ENCODE data around the gene YPEL3.

Gene YPEL3

DNA sequence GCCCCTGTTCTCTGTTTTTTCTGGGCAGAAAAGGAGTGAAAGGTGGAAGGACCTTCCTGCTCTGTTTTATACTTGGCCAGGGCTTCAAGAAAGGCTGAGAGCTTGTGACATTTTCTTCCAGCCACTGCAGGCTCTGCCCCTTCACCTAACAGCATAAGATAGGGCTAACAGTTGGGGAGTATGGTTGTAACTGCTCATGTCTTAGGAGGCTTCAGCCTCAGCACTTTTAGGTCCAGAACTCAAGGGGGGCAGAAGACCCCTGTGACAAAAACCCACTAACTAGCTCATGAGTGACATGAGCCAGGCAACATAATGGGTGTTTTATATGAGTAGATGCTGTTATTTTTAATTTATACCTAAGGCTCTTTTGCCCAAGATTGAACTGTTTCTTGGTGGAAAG is 25.5 kb downstream of the YPEL3 start:
- H3K27ac ChIP-seq (ENCODE audit: low read depth, low read length), result no peak overlapping the region
- peaks cover 22 to 27% of the 10 kb centered on the region in 2 donors for H3K4me1 ChIP-seq (ENCODE audit: control insufficient read depth in 1 of 2, insufficient read depth in 2 of 2, low read length in 2 of 2)

DNA sequence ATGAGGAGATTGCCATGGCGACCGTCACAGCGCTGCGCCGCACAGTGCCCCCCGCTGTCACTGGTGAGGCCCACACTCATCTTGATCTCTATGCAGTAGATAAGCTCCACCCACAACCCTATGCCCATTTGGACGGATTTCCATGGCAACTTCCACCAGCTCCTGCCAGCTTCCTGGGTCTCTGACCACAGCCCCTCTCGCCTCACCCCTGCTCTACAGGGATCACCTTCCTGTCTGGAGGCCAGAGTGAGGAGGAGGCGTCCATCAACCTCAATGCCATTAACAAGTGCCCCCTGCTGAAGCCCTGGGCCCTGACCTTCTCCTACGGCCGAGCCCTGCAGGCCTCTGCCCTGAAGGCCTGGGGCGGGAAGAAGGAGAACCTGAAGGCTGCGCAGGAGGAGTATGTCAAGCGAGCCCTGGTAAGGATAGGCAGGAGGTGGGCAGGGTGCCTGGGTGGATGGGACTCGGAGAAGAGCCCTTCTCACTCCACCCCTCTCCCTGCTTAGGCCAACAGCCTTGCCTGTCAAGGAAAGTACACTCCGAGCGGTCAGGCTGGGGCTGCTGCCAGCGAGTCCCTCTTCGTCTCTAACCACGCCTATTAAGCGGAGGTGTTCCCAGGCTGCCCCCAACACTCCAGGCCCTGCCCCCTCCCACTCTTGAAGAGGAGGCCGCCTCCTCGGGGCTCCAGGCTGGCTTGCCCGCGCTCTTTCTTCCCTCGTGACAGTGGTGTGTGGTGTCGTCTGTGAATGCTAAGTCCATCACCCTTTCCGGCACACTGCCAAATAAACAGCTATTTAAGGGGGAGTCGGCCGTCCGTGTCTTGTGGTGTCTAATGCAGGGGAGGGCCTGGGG is 26.2 kb downstream of the YPEL3 start:
- Histone ChIP-seq H3K4me3 (ENCODE audit: low read depth in 1 of 2, low read length in 2 of 2) (no peak overlapping the region), H3K36me3 (ENCODE audit: control insufficient read depth in 1 of 2, insufficient read depth in 2 of 2, low read length in 2 of 2) (peaks cover 33 to 55% of the 10 kb centered on the region in 2 donors)

More for the DNA sequence above, 25.5 kb downstream of the YPEL3 start:
- Histone ChIP-seq H3K36me3 (ENCODE audit: control insufficient read depth in 1 of 2, insufficient read depth in 2 of 2, low read length in 2 of 2) (peaks cover 33 to 55% of the 10 kb centered on the region in 2 donors), H3K9me3 (ENCODE audit: control insufficient read depth in 1 of 2, low read length in 2 of 2) (no peaks in the 10 kb centered on the region), H3K9ac (ENCODE audit: low read depth in 1 of 2, low read length in 2 of 2) (no peak overlapping the region), H3K4me3 (ENCODE audit: low read depth in 1 of 2, low read length in 2 of 2) (no peak overlapping the region), H3K27me3 (ENCODE audit: control insufficient read depth in 1 of 2, insufficient read depth in 2 of 2, low read length in 2 of 2) (no peaks in the 10 kb centered on the region)

DNA sequence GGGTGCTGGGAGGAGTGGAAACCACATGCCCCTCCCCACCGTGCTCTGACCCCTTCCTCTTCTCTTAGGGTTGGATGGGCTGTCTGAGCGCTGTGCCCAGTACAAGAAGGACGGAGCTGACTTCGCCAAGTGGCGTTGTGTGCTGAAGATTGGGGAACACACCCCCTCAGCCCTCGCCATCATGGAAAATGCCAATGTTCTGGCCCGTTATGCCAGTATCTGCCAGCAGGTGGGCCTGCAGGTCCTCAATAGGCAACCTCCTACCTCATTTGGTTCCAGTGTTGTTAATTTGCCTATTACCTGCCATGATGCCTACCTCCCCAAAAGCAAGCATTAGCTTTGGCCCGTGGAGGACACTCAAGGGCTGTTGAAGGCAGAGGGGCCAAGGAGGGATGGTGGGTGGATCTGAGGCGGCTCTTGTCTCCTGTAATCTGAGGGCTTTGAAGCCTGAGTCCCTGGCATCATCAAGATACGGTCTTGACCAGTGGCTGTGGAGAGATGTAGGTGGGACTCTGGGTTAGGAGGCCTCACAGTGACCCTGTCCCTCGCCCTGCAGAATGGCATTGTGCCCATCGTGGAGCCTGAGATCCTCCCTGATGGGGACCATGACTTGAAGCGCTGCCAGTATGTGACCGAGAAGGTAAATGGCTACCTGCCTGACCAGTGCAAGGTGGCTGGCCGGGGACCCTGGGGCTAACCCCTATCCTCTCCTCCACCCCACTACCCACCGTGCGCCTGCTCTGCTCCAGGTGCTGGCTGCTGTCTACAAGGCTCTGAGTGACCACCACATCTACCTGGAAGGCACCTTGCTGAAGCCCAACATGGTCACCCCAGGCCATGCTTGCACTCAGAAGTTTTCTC is 27.0 kb downstream of the YPEL3 start:
- peaks cover 28 to 33% of the 10 kb centered on the region in 2 donors for H3K4me1 ChIP-seq (ENCODE audit: control insufficient read depth in 1 of 2, insufficient read depth in 2 of 2, low read length in 2 of 2)
- H3K9me3 ChIP-seq (ENCODE audit: control insufficient read depth in 1 of 2, low read length in 2 of 2), result no peaks in the 10 kb centered on the region
- no peak overlapping the region for H3K9ac ChIP-seq (ENCODE audit: low read depth in 1 of 2, low read length in 2 of 2)
- H3K4me3 ChIP-seq (ENCODE audit: low read depth in 1 of 2, low read length in 2 of 2), result no peak overlapping the region
- H3K27me3 ChIP-seq (ENCODE audit: control insufficient read depth in 1 of 2, insufficient read depth in 2 of 2, low read length in 2 of 2), result no peaks in the 10 kb centered on the region
- H3K27ac ChIP-seq (ENCODE audit: low read depth, low read length), result no peak overlapping the region
- peaks cover 33 to 55% of the 10 kb centered on the region in 2 donors for H3K36me3 ChIP-seq (ENCODE audit: control insufficient read depth in 1 of 2, insufficient read depth in 2 of 2, low read length in 2 of 2)

More for the DNA sequence above, 26.2 kb downstream of the YPEL3 start:
- H3K9ac ChIP-seq (ENCODE audit: low read depth in 1 of 2, low read length in 2 of 2), result no peak overlapping the region
- no peak overlapping the region for H3K27ac ChIP-seq (ENCODE audit: low read depth, low read length)
- H3K27me3 ChIP-seq (ENCODE audit: control insufficient read depth in 1 of 2, insufficient read depth in 2 of 2, low read length in 2 of 2), result no peaks in the 10 kb centered on the region
- H3K4me1 ChIP-seq (ENCODE audit: control insufficient read depth in 1 of 2, insufficient read depth in 2 of 2, low read length in 2 of 2), result peaks cover 22 to 27% of the 10 kb centered on the region in 2 donors
- H3K9me3 ChIP-seq (ENCODE audit: control insufficient read depth in 1 of 2, low read length in 2 of 2), result no peaks in the 10 kb centered on the region

DNA sequence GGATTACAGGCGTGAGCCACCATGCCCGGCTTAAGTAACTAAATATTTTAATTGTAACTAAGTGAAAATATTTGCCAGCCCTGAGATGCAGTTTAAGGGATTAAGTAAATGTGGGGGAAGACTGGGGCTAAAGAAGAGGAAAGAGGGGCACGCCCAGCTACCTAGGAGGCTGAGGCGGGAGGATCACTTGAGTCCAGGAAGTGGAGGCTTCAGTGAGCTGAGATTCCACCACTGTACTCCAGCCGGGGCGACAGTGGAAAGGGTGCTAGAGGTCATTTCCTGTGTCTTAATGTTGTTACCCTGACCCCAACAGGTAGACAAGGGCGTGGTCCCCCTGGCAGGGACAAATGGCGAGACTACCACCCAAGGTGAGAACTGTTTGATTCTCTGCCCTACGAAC is 27.7 kb downstream of the YPEL3 start:
- Histone ChIP-seq H3K9me3 (ENCODE audit: control insufficient read depth in 1 of 2, low read length in 2 of 2) (no peaks in the 10 kb centered on the region), H3K4me1 (ENCODE audit: control insufficient read depth in 1 of 2, insufficient read depth in 2 of 2, low read length in 2 of 2) (peaks cover 34 to 40% of the 10 kb centered on the region in 2 donors), H3K27ac (ENCODE audit: low read depth, low read length) (no peak overlapping the region), H3K27me3 (ENCODE audit: control insufficient read depth in 1 of 2, insufficient read depth in 2 of 2, low read length in 2 of 2) (no peaks in the 10 kb centered on the region), H3K4me3 (ENCODE audit: low read depth in 1 of 2, low read length in 2 of 2) (no peak overlapping the region), H3K9ac (ENCODE audit: low read depth in 1 of 2, low read length in 2 of 2) (no peak overlapping the region), H3K36me3 (ENCODE audit: control insufficient read depth in 1 of 2, insufficient read depth in 2 of 2, low read length in 2 of 2) (peaks cover 33 to 55% of the 10 kb centered on the region in 2 donors)

DNA sequence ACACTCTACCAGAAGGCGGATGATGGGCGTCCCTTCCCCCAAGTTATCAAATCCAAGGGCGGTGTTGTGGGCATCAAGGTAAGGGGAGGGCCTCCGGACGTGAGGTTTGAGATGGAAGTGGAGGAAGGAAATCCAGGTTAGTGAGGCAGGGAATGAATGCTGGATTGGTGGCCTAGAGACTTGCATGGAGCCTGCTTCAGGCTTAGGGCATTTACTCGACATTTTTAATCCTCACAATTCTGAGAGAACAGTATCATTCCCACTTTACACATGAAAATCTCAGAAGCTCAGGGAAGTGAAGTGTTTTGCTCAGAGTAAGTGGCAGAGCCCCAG is 28.5 kb downstream of the YPEL3 start:
- no peak overlapping the region for H3K27ac ChIP-seq (ENCODE audit: low read depth, low read length)
- H3K9me3 ChIP-seq (ENCODE audit: control insufficient read depth in 1 of 2, low read length in 2 of 2), result no peaks in the 10 kb centered on the region
- H3K36me3 ChIP-seq (ENCODE audit: control insufficient read depth in 1 of 2, insufficient read depth in 2 of 2, low read length in 2 of 2), result peaks cover 33 to 55% of the 10 kb centered on the region in 2 donors
- H3K4me3 ChIP-seq (ENCODE audit: low read depth in 1 of 2, low read length in 2 of 2), result peak overlapping the region; percentile 82 to 95
- peak overlapping the region; percentile 99 to 100 for H3K9ac ChIP-seq (ENCODE audit: low read depth in 1 of 2, low read length in 2 of 2)
- H3K4me1 ChIP-seq (ENCODE audit: control insufficient read depth in 1 of 2, insufficient read depth in 2 of 2, low read length in 2 of 2), result peaks cover 35 to 43% of the 10 kb centered on the region in 2 donors
- H3K27me3 ChIP-seq (ENCODE audit: control insufficient read depth in 1 of 2, insufficient read depth in 2 of 2, low read length in 2 of 2), result no peaks in the 10 kb centered on the region

DNA sequence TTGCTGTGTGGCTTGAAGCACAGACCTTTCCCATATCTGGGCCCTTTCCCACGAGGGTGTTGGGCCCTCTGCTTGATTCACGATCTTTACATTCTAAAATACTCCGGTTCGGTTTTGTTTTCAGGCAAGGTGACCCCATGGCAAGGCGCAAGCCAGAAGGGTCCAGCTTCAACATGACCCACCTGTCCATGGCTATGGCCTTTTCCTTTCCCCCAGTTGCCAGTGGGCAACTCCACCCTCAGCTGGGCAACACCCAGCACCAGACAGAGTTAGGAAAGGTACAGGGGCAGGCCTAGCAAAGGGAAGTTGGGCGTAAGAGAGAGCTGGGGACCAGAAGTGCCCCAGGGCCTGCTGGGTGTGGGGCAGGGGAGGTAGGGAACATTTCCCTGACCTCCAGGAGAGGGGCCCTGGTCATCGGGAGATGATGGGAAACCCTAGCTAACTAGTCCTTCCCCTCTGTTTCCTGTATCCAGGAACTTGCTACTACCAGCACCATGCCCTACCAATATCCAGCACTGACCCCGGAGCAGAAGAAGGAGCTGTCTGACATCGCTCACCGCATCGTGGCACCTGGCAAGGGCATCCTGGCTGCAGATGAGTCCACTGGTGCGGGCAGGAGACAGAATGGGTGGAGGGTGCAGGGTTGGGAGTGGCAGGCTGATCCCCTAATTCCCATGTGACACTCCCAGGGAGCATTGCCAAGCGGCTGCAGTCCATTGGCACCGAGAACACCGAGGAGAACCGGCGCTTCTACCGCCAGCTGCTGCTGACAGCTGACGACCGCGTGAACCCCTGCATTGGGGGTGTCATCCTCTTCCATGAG is 29.0 kb downstream of the YPEL3 start:
- Histone ChIP-seq H3K4me1 (ENCODE audit: control insufficient read depth in 1 of 2, insufficient read depth in 2 of 2, low read length in 2 of 2) (peaks cover 35 to 43% of the 10 kb centered on the region in 2 donors), H3K4me3 (ENCODE audit: low read depth in 1 of 2, low read length in 2 of 2) (peak overlapping the region; percentile 82 to 95), H3K9me3 (ENCODE audit: control insufficient read depth in 1 of 2, low read length in 2 of 2) (no peaks in the 10 kb centered on the region), H3K27ac (ENCODE audit: low read depth, low read length) (peak overlapping the region; percentile 100), H3K36me3 (ENCODE audit: control insufficient read depth in 1 of 2, insufficient read depth in 2 of 2, low read length in 2 of 2) (peaks cover 33 to 50% of the 10 kb centered on the region in 2 donors), H3K9ac (ENCODE audit: low read depth in 1 of 2, low read length in 2 of 2) (peak overlapping the region; percentile 99 to 100), H3K27me3 (ENCODE audit: control insufficient read depth in 1 of 2, insufficient read depth in 2 of 2, low read length in 2 of 2) (no peaks in the 10 kb centered on the region)

DNA sequence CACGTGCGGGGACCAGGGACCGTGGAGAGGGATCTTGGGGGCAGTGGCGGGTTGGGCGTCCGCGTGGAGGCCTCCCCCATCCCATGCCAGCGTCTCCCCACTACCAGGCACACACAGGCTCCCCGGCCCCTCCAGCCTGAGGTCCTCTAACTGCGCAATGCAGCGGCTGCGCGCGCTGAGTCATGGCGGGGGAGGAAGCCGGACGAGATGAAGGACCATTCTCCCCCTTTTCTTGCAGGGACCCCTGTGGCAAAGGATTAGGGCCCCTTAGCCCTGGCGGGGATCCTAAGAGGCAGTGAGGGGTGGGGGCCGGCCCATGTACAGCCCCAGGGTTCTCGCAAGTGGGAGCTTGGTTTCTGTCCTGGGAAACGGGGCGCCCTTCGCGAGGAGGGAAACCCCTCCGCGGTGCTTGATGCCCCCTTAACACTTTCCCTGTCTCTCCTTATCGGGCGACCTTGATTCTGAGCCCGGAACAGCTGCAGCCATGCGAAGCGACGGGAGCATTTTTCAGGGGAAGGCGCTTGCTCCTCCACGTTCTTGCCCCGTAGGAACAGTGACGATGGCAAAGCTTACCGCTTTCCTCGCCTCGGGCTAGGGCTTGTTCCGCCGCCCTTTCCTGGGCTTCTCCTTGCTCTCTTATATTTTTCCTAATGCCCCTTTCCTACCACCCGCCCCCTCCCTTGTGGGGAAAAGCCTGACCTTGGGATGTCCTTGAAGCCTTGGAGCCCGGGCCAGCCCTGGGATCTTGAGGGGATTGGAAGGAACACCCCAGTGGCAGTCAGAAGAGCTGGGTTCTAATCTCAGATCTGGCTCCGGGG is 29.9 kb downstream of the YPEL3 start:
- peaks cover 35 to 43% of the 10 kb centered on the region in 2 donors for H3K4me1 ChIP-seq (ENCODE audit: control insufficient read depth in 1 of 2, insufficient read depth in 2 of 2, low read length in 2 of 2)
- H3K9me3 ChIP-seq (ENCODE audit: control insufficient read depth in 1 of 2, low read length in 2 of 2), result no peaks in the 10 kb centered on the region
- peaks cover 28 to 42% of the 10 kb centered on the region in 2 donors for H3K36me3 ChIP-seq (ENCODE audit: control insufficient read depth in 1 of 2, insufficient read depth in 2 of 2, low read length in 2 of 2)
- peak overlapping the region; percentile 82 to 95 for H3K4me3 ChIP-seq (ENCODE audit: low read depth in 1 of 2, low read length in 2 of 2)
- peak overlapping the region; percentile 100 for H3K27ac ChIP-seq (ENCODE audit: low read depth, low read length)
- no peaks in the 10 kb centered on the region for H3K27me3 ChIP-seq (ENCODE audit: control insufficient read depth in 1 of 2, insufficient read depth in 2 of 2, low read length in 2 of 2)
- H3K9ac ChIP-seq (ENCODE audit: low read depth in 1 of 2, low read length in 2 of 2), result peak overlapping the region; percentile 99 to 100

DNA sequence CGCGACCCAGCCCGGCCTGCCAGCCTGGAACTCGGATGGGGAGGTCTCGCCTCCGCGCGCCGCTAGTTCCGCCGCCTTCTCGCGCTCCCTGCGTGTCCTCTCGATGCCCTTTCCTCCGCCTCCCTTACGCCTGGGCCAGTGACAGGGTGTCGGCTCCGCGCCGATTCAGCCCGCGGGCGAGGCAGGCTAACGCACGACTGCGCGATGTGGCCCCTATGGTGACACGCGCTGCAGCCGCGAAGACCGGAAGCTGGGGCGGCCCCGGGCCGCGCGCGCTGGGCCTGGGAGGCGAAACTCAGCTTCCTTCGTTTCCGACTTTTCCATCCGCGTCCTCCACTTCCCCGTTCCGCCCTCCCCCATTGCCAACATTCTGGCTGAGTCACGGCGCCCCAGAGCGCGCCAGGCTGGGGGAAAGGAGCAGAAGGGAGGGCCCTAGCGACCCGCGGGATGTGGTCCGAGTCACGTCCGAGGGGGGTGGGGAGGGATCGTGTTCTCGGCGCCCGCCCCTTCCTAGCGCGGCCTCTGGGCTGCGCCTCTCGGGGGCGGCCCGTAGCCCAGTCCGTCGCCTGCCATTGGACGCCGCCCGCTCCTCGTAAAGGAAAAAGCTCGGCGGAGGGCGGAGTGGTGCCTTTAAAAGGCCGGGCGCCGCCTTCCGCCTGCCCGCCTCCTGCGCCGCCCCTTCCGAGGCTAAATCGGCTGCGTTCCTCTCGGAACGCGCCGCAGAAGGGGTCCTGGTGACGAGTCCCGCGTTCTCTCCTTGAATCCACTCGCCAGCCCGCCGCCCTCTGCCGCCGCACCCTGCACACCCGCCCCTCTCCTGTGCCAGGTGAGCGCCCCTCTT is 30.7 kb downstream of the YPEL3 start, which contains the start of gene ALDOA:
ALDOA (plus strand) TSS at position 659 of the 841 bp plus-strand sequence. CDS start 1,138 bp downstream, outside the sequence.
- no peaks in the 10 kb centered on the region for H3K27me3 ChIP-seq (ENCODE audit: control insufficient read depth in 1 of 2, insufficient read depth in 2 of 2, low read length in 2 of 2)
- peak within 1 kb of the TSS; percentile 100 for H3K27ac ChIP-seq (ENCODE audit: low read depth, low read length)
- H3K9ac ChIP-seq (ENCODE audit: low read depth in 1 of 2, low read length in 2 of 2), result peak within 1 kb of the TSS; percentile 99 to 100
- H3K36me3 ChIP-seq (ENCODE audit: control insufficient read depth in 1 of 2, insufficient read depth in 2 of 2, low read length in 2 of 2), result peaks cover 25 to 34% of the 10 kb centered on the region in 2 donors
- peak within 1 kb of the TSS; percentile 82 to 95 for H3K4me3 ChIP-seq (ENCODE audit: low read depth in 1 of 2, low read length in 2 of 2)
- peaks cover 39 to 48% of the 10 kb centered on the region in 2 donors for H3K4me1 ChIP-seq (ENCODE audit: control insufficient read depth in 1 of 2, insufficient read depth in 2 of 2, low read length in 2 of 2)
- H3K9me3 ChIP-seq (ENCODE audit: control insufficient read depth in 1 of 2, low read length in 2 of 2), result no peaks in the 10 kb centered on the region
